Stimulated activated CD4-positive, alpha-beta T cell treated with anti-CD3 and anti-CD28 coated beads, Interleukin-1b, Interleukin-23, amount 100 ng/mL, for 1 hour (primary cell): ENCODE data around the gene PIGZ.

Experiments
- DNase-seq, 2 donors: peaks; one replicate each; pipeline ENCODE4 v3.0.0-alpha.2; 2020; ENCODE audit warnings: low read depth in 2 of 2

Gene PIGZ

GRCh38 chr3:196968233-196969133, at the start of gene PIGZ:
Gene PIGZ (minus strand): TSS chr3:196968833. CDS start chr3:196952031, 16,802 bp downstream.
- DNase-seq: no peak

- no peak for DNase-seq
Observed at GRCh38 chr3:197017003-197017402, 48.4 kb upstream of the PIGZ start.

GRCh38 chr3:197015790-197016736, 47.4 kb upstream of the PIGZ start:
- DNase-seq: no peak

- no peak for DNase-seq
Observed at GRCh38 chr3:197014942-197015575, 46.4 kb upstream of the PIGZ start.

- no peak for DNase-seq
Observed at GRCh38 chr3:197014024-197014423, 45.4 kb upstream of the PIGZ start.

GRCh38 chr3:197012540-197012883, 43.9 kb upstream of the PIGZ start:
- no peak for DNase-seq

- DNase-seq: no peak
Observed at GRCh38 chr3:197011780-197012539, 43.3 kb upstream of the PIGZ start.

- DNase-seq: no peak
Observed at GRCh38 chr3:197010556-197011351, 42.1 kb upstream of the PIGZ start.

GRCh38 chr3:197009532-197010019, 40.9 kb upstream of the PIGZ start:
- DNase-seq: no peak

GRCh38 chr3:197008436-197009209, 40.0 kb upstream of the PIGZ start:
- no peak for DNase-seq

GRCh38 chr3:197007953-197008352, 39.3 kb upstream of the PIGZ start:
- DNase-seq: no peak

- no peak for DNase-seq
Observed at GRCh38 chr3:197007296-197007940, 38.8 kb upstream of the PIGZ start.

- no peak for DNase-seq
Observed at GRCh38 chr3:197006860-197007259, 38.2 kb upstream of the PIGZ start.

- DNase-seq: no peak
Observed at GRCh38 chr3:197006446-197006845, 37.8 kb upstream of the PIGZ start.

- no peak for DNase-seq
Observed at GRCh38 chr3:197003461-197004385, 35.1 kb upstream of the PIGZ start.

GRCh38 chr3:197002701-197003454, 34.2 kb upstream of the PIGZ start:
- DNase-seq: peak; percentile 58 to 72
